ENCODE results near the gene RABL2B.

The RABL2B gene

DNA sequence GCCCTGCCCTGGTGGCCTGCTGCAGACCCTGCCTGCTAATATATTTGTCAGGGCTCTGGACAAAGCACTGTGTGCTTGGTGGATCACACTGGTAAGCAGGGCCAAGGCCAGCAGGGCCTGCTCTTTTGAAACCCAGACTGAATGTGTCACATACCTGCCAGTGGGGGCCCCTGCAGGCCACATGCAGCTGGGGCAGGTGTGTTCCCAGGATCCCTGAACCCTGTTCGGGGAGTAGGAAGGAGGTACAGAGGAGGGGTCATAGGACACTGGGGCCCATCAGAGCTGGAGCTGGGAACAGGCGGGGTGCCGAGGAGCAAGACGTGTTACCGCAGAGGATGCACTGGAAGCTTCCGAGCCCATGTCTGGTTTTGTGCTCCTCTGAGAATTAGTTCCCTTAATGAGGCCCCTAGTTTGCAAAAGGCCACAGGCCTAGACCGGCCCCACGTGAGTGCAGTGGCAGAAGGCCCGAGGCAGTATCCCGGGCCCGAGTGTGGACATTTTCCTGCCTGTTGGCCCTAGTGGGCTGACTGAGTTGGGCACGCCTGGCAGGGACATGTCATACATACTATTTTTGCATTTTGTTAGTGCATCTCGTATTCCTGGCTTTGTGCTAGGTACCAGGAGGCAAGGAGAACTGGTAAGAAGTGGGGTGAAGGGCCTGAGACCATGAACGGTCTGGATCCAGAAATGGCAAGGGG is 56.6 kb downstream of the RABL2B start:
- H3K4me3 ChIP-seq (ENCODE audit: low read length), result no peak overlapping the region
- no peak for DNase-seq (ENCODE audit: low read depth, low spot score)

DNA sequence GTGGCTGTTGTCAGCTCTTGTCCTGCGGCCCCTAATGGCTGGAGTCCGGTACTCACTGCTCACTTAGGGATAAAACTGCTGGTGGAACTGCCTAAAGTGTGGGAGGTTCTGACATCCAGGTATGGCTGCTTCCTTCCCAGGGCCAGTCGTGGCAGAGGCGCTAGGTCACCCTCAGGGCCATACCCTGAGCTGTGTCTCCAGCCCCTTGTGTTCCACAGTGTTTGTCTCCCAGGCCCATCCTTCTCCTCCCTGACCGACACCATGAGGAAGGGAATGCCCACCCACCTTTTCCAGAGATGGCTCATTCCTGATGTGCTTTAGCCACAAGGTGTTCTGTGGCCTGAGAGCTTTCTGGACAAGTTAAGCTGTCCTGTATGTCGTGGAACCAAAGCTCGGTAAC is 57.8 kb downstream of the RABL2B start:
- DNase-seq (ENCODE audit: low read depth, low spot score), result no peak
- H3K4me3 ChIP-seq (ENCODE audit: low read length), result no peak overlapping the region

DNA sequence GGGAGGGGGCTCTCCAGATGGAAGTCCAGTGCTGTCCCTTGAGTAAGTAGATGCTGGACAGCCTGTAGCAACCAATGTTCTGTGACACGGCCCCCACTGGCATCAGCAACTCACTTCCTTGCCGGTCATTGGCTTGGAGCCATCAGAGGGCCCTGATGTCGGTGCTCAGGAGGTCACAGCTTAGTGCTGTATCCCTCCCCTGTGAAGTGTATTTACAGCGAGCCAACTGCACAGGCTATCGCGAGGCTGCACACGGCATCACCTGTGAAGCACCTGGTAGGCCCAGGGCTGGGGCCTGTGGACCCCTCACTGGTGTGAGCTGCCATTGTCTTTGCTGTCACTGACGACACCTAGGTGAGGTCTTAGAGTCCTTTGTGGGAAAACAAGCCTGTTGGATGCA is 58.8 kb downstream of the RABL2B start:
- no peak for DNase-seq (ENCODE audit: low read depth, low spot score)

GRCh38 chr22:50723991-50724390 is 59.4 kb downstream of the RABL2B start:
- no peak for DNase-seq (ENCODE audit: low read depth, low spot score)
- H3K4me3 ChIP-seq (ENCODE audit: low read length), result no peak overlapping the region

More for the DNA sequence above, 58.8 kb downstream of the RABL2B start:
- no peak overlapping the region for H3K4me3 ChIP-seq (ENCODE audit: low read length)

DNA sequence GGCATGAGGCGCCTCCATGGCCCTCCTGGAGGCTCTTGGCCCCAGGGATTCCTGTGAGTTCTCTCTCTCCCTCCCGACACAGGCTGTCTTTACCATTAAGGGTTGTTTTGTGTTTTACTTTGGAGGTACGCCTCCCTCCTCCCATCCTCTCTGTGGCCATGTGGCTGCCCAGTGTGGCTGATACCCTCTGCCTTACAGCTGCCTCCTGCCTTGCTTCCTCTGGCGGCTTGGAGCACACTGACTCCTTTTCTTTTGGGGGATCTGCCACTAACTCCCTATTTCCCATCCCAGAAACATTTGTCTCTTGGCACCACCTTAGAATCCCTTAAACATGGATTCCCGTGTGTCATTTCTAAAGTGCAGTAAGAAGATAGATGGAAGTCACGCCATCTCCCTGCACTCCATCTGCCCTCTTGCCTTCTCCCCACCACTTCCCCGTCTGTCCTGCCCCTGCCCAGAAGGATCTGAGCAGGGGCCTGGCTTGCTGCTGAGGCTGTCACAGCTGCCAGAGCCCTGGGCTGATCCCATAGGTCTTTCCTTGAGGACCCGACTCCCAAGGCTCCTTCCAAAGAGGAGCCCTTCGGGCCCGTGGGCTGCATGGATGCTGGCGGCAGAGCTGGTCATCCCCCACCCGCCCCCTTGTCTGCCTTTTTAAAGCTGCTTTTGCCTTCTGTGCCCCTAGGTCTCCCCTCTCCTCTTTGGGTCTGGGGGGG is 60.6 kb downstream of the RABL2B start:
- H3K4me3 ChIP-seq (ENCODE audit: low read length), result no peak overlapping the region
- no peak for DNase-seq (ENCODE audit: low read depth, low spot score)

DNA sequence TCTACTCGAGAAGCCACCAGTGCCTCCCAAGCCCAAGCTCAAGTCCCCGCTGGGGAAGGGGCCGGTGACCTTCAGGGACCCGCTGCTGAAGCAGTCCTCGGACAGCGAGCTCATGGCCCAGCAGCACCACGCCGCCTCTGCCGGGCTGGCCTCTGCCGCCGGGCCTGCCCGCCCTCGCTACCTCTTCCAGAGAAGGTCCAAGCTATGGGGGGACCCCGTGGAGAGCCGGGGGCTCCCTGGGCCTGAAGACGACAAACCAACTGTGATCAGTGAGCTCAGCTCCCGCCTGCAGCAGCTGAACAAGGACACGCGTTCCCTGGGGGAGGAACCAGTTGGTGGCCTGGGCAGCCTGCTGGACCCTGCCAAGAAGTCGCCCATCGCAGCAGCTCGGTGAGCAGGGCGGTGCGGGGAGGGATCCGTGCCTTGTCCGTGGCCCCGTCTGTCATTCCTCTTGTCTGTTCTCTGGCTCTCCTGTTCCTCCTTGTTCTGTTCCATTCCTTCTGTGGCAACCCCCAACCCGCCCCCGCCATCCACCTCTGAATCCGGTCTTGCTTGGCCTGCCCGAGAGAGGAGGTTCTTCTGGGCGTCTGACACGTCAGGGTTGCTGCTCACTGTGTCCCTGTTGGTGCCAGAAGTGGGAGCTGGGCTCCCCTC is 61.3 kb downstream of the RABL2B start:
- no peak overlapping the region for H3K4me3 ChIP-seq (ENCODE audit: low read length)
- DNase-seq (ENCODE audit: low read depth, low spot score), result no peak

GRCh38 chr22:50721257-50721844 is 62.1 kb downstream of the RABL2B start:
- H3K4me3 ChIP-seq (ENCODE audit: low read length), result no peak overlapping the region
- no peak for DNase-seq (ENCODE audit: low read depth, low spot score)

GRCh38 chr22:50720301-50721256 is 62.9 kb downstream of the RABL2B start:
- no peak overlapping the region for H3K4me3 ChIP-seq (ENCODE audit: low read length)
- DNase-seq (ENCODE audit: low read depth, low spot score), result no peak

DNA sequence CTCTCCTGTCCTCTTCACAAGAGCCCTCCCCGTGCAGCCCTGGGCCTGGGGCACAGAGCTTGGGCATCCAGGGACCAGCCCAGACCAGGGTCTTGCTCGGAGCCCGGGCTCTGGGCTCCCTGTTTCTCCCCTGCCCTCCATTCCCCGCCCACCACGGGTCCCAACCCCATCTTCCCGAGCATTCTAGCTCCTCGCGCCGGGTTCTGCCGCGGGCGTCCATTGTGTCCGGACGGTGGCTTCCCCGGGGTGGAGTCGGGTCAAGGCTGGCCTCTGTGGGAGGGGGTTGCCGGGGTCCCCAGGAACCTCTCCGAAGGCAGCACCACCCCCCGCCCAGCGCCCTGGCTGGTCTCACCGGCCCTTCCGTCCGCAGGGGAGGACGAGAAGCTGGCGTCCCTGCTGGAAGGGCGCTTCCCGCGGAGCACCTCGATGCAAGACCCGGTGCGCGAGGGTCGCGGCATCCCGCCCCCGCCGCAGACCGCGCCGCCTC is 63.6 kb downstream of the RABL2B start:
- no peak for DNase-seq (ENCODE audit: low read depth, low spot score)
- H3K4me3 ChIP-seq (ENCODE audit: low read length), result no peak overlapping the region

- no peak overlapping the region for H3K4me3 ChIP-seq (ENCODE audit: low read length)
- no peak for DNase-seq (ENCODE audit: low read depth, low spot score)
Measured at GRCh38 chr22:50718352-50718709, 65.1 kb downstream of the RABL2B start.

DNA sequence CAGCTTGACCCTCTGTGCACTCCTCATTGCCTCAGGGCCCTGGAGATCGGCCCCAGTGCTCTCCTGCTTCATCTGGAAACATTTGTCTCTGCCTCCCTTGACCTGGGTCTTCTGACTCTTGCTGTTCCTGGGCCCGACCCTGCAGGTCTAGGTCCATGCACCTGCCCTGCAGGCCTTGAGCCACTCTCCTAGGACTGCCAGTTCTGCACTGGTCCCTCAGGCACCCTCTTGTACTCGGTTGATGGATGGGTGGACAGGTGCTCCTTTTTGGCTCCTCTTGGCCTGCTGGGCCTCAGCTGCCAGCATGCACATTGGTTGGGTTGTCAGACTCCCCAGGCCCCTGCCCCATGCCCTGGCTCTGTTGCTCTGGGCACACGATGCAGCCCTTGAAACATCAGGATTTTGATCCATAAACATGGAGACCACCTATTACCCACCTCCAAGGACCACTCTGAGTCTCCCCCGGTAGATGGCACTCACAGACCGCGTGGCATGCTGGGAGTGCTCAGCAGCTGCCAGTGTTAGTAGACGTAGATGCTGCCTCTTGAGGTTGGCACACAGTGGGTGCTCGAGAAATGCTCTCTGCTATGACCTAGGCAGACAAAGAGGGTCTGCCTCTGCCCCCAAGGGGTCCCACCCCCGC is 65.6 kb downstream of the RABL2B start:
- no peak overlapping the region for H3K4me3 ChIP-seq (ENCODE audit: low read length)
- no peak for DNase-seq (ENCODE audit: low read depth, low spot score)
